ENCODE data around the gene BCL2.

Gene BCL2

DNA sequence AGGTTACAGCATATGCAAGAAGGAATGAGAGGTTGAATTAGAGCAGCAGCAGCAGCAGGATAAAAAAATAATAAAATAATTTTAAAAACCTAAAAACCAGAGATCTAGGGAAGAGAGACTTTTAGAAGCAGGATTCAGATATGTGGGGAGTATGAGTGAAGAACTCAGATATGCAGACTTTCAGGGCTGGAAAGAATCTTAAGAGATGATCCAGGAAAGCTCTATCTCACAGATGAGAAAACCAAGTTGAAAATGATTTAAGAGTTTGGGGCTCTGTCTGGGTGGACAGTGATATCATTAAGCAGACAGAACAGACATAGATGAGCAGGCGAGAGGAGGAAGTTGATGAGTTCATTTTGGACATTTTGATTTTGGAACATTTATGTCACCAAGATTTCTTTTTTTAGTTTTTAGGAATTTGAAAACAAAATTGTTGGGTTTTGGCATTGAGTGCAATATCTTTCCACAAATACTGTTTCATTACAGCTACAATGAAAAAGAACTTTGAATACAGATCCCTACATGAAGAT lies 31.8 kb downstream of the BCL2 start:
- Histone ChIP-seq H3K27ac (ENCODE audit: insufficient read depth in 1 of 2, low read depth in 1 of 2, low read length in 2 of 2, poor library complexity in 1 of 2, severe bottlenecking in 2 of 2) (no peak overlapping the region), H3K4me1 (ENCODE audit: control extremely low read depth in 1 of 4, control insufficient read depth in 4 of 4, insufficient read depth in 4 of 4, low read length in 3 of 4) (peaks cover 0 to 3% (median under 1%) of the 10 kb centered on the region in 4 experiments), H3K36me3 (ENCODE audit: control insufficient read depth in 4 of 4, insufficient read depth in 4 of 4, low read length in 3 of 4) (peaks cover 0 to 26% (median 3%) of the 10 kb centered on the region in 4 experiments), H3K4me3 (ENCODE audit: control insufficient read depth in 1 of 7, extremely low read depth in 1 of 7, insufficient read depth in 4 of 7, low read depth in 2 of 7, low read length in 6 of 7) (no peak overlapping the region), H3K9me3 (ENCODE audit: control extremely low read depth in 1 of 5, control insufficient read depth in 4 of 5, insufficient read depth in 2 of 5, low read depth in 1 of 5, low read length in 4 of 5) (no peaks in the 10 kb centered on the region), H3K27me3 (replicated peaks in 2 of 5; ENCODE audit: control insufficient read depth in 4 of 5, insufficient read depth in 5 of 5, low read length in 4 of 5) (no peaks in the 10 kb centered on the region)
- no peak for DNase-seq
- ChIA-PET CTCF (interaction anchor here (0.6 to 1.0 kb wide), 2 partner anchors 9 to 271 kb away, joined by 3 to 4 read pairs; no protein-coding TSS in a partner anchor), POLR2A (no interaction called here)
- WGBS (ENCODE audit: insufficient coverage) = no CpG with 5 or more reads among the region's 1 CpG

DNA sequence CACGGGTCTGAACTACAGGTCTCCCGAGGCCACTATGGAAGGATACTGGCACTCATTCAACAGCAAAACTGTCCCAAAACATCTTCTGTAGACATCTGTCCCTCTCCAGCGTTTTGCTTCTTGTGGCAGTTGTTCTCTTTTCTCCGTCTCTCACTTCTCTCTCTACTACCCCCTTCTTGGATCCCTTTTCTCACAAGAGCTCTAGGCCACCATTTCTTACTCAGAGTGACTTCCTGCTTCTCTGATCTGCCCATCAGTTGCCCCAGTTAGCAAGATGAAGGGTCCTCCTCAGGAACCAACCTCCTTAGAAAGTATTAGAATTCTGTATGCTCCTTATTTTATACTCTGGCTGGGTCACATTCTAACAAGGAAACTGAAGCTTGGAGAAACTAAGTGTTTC lies 32.6 kb downstream of the BCL2 start:
- Histone ChIP-seq H3K27ac (ENCODE audit: insufficient read depth in 1 of 2, low read depth in 1 of 2, low read length in 2 of 2, poor library complexity in 1 of 2, severe bottlenecking in 2 of 2) (no peak overlapping the region), H3K4me1 (ENCODE audit: control extremely low read depth in 1 of 4, control insufficient read depth in 4 of 4, insufficient read depth in 4 of 4, low read length in 3 of 4) (no peaks in the 10 kb centered on the region), H3K27me3 (replicated peaks in 2 of 5; ENCODE audit: control insufficient read depth in 4 of 5, insufficient read depth in 5 of 5, low read length in 4 of 5) (no peaks in the 10 kb centered on the region), H3K9me3 (ENCODE audit: control extremely low read depth in 1 of 5, control insufficient read depth in 4 of 5, insufficient read depth in 2 of 5, low read depth in 1 of 5, low read length in 4 of 5) (no peaks in the 10 kb centered on the region), H3K4me3 (ENCODE audit: control insufficient read depth in 1 of 7, extremely low read depth in 1 of 7, insufficient read depth in 4 of 7, low read depth in 2 of 7, low read length in 6 of 7) (no peak overlapping the region), H3K36me3 (ENCODE audit: control insufficient read depth in 4 of 4, insufficient read depth in 4 of 4, low read length in 3 of 4) (peaks cover 0 to 20% (median 1%) of the 10 kb centered on the region in 4 experiments)
- no peak for DNase-seq
- CTCF ChIA-PET = no interaction called here
- WGBS (ENCODE audit: insufficient coverage) = 98% methylated on average over 4 of the region's 4 CpGs
- POLR2A ChIA-PET = no interaction called here

DNA sequence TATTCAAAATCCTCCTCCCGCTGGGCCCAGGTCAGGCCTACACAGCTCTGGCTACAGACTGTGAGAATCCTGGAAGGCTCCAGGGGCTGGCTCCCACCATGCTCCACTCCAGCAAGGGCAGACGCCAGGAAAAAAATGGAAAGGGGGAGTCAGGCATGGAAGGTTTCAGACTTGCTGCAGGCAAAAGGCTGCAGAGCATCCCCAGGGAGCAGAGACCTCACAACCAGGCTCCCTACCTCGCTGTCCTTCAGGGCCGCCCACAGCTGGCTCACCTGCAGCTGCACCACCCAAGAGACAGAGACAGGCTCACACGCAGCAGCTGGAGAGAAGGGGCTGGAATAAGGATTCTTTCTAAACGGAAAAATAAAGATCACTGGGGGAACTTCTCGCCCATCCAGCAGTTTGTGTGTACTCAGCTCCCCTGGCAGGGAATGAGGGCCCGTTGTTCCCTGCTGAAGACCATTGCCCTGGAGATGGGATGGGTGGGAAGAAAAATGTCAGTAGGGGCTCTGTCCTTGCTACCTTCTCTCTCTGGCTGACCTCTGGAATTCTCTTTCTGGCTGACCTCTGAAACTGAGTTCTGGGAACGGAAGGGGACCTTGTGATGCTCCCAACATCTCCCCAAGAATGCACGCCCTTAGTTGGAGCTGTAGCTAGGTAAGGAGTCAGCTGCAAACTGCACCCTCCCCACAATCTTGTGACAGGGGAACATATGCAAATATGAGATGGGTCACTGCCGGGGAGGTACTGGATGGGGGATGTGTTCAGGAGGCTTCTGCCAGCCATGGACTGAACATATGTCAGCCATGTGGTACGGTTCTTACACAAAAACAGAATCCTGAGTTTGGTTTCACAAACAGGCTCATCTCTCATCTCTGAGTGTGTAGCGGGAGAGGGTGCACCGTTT lies 34.5 kb downstream of the BCL2 start:
- WGBS (ENCODE audit: insufficient coverage) = 95% methylated on average over 14 of the region's 14 CpGs
- ChIA-PET POLR2A (no interaction called here), CTCF (interaction anchor here (1.0 to 1.1 kb wide), 2 partner anchors 13 to 22 kb away, joined by 4 to 6 read pairs; no protein-coding TSS in a partner anchor)
- no peak overlapping the region for H3K4me3 ChIP-seq (ENCODE audit: control insufficient read depth in 1 of 7, extremely low read depth in 1 of 7, insufficient read depth in 4 of 7, low read depth in 2 of 7, low read length in 6 of 7)
- no peaks in the 10 kb centered on the region for H3K27me3 ChIP-seq (replicated peaks in 2 of 5; ENCODE audit: control insufficient read depth in 4 of 5, insufficient read depth in 5 of 5, low read length in 4 of 5)
- peaks cover 0 to 17% (median 7%) of the 10 kb centered on the region in 4 experiments for H3K36me3 ChIP-seq (ENCODE audit: control insufficient read depth in 4 of 4, insufficient read depth in 4 of 4, low read length in 3 of 4)
- no peaks in the 10 kb centered on the region for H3K4me1 ChIP-seq (ENCODE audit: control extremely low read depth in 1 of 4, control insufficient read depth in 4 of 4, insufficient read depth in 4 of 4, low read length in 3 of 4)
- H3K27ac ChIP-seq (ENCODE audit: insufficient read depth in 1 of 2, low read depth in 1 of 2, low read length in 2 of 2, poor library complexity in 1 of 2, severe bottlenecking in 2 of 2) = no peak overlapping the region
- H3K9me3 ChIP-seq (ENCODE audit: control extremely low read depth in 1 of 5, control insufficient read depth in 4 of 5, insufficient read depth in 2 of 5, low read depth in 1 of 5, low read length in 4 of 5) = no peaks in the 10 kb centered on the region
- no peak for DNase-seq

DNA sequence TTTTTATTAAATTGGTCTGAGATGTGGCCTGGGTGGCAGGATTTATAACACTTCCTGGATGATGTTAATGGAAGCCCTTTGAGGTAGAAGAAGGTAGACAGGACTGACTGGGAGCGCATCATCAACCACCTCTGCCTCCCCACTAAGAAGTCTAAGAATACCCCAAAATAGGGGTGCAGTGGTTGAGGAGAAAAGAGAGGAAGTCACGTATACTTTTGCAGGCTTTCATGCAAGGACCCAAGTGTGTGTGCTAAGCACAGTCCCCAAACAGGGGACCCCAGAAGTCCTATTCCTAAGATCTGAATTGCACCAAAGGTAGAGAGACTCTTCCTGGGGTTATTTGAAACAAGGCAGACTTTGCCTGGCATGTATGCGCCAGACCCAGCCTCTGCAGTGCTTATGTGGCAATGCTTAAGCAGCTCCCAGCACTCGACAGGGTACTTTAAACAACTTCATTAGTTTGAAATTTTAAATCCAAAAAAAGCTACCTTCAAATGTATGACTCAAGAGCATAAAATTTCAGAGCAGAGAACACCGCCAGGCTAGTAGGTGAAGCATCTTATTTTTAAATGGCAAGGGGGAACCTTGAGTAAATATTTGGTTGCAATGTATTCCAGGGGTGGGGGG lies 35.3 kb downstream of the BCL2 start:
- POLR2A ChIA-PET = no interaction called here
- no peaks in the 10 kb centered on the region for H3K9me3 ChIP-seq (ENCODE audit: control extremely low read depth in 1 of 5, control insufficient read depth in 4 of 5, insufficient read depth in 2 of 5, low read depth in 1 of 5, low read length in 4 of 5)
- no peak overlapping the region for H3K4me3 ChIP-seq (ENCODE audit: control insufficient read depth in 1 of 7, extremely low read depth in 1 of 7, insufficient read depth in 4 of 7, low read depth in 2 of 7, low read length in 6 of 7)
- H3K27ac ChIP-seq (ENCODE audit: insufficient read depth in 1 of 2, low read depth in 1 of 2, low read length in 2 of 2, poor library complexity in 1 of 2, severe bottlenecking in 2 of 2) = no peak overlapping the region
- DNase-seq = no peak
- H3K27me3 ChIP-seq (replicated peaks in 2 of 5; ENCODE audit: control insufficient read depth in 4 of 5, insufficient read depth in 5 of 5, low read length in 4 of 5) = no peaks in the 10 kb centered on the region
- H3K4me1 ChIP-seq (ENCODE audit: control extremely low read depth in 1 of 4, control insufficient read depth in 4 of 4, insufficient read depth in 4 of 4, low read length in 3 of 4) = no peaks in the 10 kb centered on the region
- WGBS (ENCODE audit: insufficient coverage) = 100% methylated on average over 1 of the region's 5 CpGs
- CTCF ChIA-PET = interaction anchor here (1.0 to 1.1 kb wide), 3 partner anchors 10 to 23 kb away, joined by 3 to 6 read pairs (median 4); no protein-coding TSS in a partner anchor
- peaks cover 0 to 14% (median 7%) of the 10 kb centered on the region in 4 experiments for H3K36me3 ChIP-seq (ENCODE audit: control insufficient read depth in 4 of 4, insufficient read depth in 4 of 4, low read length in 3 of 4)

DNA sequence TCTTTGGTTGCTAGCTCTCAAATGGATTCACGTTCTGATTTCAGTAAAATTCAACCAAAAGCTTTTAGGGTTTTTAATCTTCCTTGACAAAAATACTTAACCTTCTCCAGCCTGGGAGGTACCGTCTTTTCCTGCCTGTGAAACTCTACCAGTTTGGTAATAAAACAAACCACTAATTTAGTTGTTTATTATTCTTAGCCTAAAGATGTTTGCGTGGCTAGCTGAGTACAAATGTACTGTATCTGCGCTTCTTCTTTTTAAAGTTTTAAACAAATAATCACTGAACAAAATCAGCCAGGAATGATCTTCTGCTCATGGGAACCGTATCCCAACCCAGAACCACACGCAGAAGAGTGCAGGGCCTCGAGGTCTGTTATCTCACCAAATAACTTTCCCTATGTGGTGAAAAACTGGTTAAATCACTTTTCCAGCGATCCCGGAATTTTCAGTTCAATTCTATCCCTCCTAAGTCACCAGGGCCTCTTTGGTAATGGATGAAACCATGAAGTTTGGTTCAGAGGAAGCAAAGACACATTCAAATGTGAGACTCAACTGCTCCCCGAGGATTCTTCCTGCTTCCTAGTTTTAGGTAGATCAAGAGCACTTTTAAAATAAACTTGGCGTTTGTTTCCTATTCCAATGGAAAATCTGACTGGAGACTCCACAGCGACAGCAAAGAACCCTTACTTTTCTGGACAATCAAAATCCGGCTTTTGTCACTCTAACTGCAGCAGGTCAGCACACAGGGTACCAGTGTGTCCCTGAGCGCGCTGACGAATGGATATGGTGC lies 36.1 kb downstream of the BCL2 start:
- no peak overlapping the region for H3K4me3 ChIP-seq (ENCODE audit: control insufficient read depth in 1 of 7, extremely low read depth in 1 of 7, insufficient read depth in 4 of 7, low read depth in 2 of 7, low read length in 6 of 7)
- H3K27me3 ChIP-seq (replicated peaks in 2 of 5; ENCODE audit: control insufficient read depth in 4 of 5, insufficient read depth in 5 of 5, low read length in 4 of 5) = no peaks in the 10 kb centered on the region
- peaks cover 0 to 14% (median 7%) of the 10 kb centered on the region in 4 experiments for H3K36me3 ChIP-seq (ENCODE audit: control insufficient read depth in 4 of 4, insufficient read depth in 4 of 4, low read length in 3 of 4)
- H3K4me1 ChIP-seq (ENCODE audit: control extremely low read depth in 1 of 4, control insufficient read depth in 4 of 4, insufficient read depth in 4 of 4, low read length in 3 of 4) = peaks cover 0 to under 1% (median 0%) of the 10 kb centered on the region in 4 experiments
- ChIA-PET CTCF (interaction anchor here (1.0 to 1.4 kb wide), 5 partner anchors 10 to 24 kb away, joined by 3 to 6 read pairs (median 4); no protein-coding TSS in a partner anchor), POLR2A (no interaction called here)
- no peak overlapping the region for H3K27ac ChIP-seq (ENCODE audit: insufficient read depth in 1 of 2, low read depth in 1 of 2, low read length in 2 of 2, poor library complexity in 1 of 2, severe bottlenecking in 2 of 2)
- 93% methylated on average over 13 of the region's 16 CpGs for WGBS (ENCODE audit: insufficient coverage)
- DNase-seq = no peak
- H3K9me3 ChIP-seq (ENCODE audit: control extremely low read depth in 1 of 5, control insufficient read depth in 4 of 5, insufficient read depth in 2 of 5, low read depth in 1 of 5, low read length in 4 of 5) = no peaks in the 10 kb centered on the region

DNA sequence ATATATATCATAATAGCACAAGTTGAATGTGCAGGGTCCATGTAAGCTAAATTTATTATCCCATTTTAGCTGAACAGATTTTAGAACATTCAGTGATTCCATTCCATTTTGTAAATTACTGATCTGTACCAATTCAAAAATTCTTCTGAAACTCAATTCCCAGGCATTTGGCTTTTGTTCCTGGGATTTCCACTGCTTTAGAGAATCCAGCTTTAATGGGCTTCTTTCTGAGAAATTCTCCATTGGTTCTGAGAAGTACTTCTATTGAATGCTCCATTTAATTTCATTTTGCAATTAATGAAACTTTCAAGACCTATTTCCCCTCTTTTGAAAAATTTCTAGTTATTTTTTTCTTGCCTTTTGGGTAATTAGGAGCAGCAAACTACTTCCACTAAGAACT lies 36.8 kb downstream of the BCL2 start:
- Histone ChIP-seq H3K27me3 (replicated peaks in 2 of 5; ENCODE audit: control insufficient read depth in 4 of 5, insufficient read depth in 5 of 5, low read length in 4 of 5) (no peaks in the 10 kb centered on the region), H3K36me3 (ENCODE audit: control insufficient read depth in 4 of 4, insufficient read depth in 4 of 4, low read length in 3 of 4) (peaks cover 0 to 14% (median 7%) of the 10 kb centered on the region in 4 experiments), H3K9me3 (ENCODE audit: control extremely low read depth in 1 of 5, control insufficient read depth in 4 of 5, insufficient read depth in 2 of 5, low read depth in 1 of 5, low read length in 4 of 5) (no peaks in the 10 kb centered on the region), H3K4me1 (ENCODE audit: control extremely low read depth in 1 of 4, control insufficient read depth in 4 of 4, insufficient read depth in 4 of 4, low read length in 3 of 4) (peaks cover 0 to 6% (median 1%) of the 10 kb centered on the region in 4 experiments), H3K27ac (ENCODE audit: insufficient read depth in 1 of 2, low read depth in 1 of 2, low read length in 2 of 2, poor library complexity in 1 of 2, severe bottlenecking in 2 of 2) (no peak overlapping the region), H3K4me3 (ENCODE audit: control insufficient read depth in 1 of 7, extremely low read depth in 1 of 7, insufficient read depth in 4 of 7, low read depth in 2 of 7, low read length in 6 of 7) (no peak overlapping the region)
- POLR2A ChIA-PET = no interaction called here
- DNase-seq = no peak
- CTCF ChIA-PET = interaction anchor here (1.4 kb wide), 2 partner anchors 10 to 19 kb away, joined by 3 to 4 read pairs; no protein-coding TSS in a partner anchor

Measured in common myeloid progenitor, CD34-positive (primary cell).